ENCODE data around the gene ATAD1.
"Not testable (repeated sequence)": the region's sequence is repeated elsewhere in the genome, so short reads cannot be mapped to it uniquely, and the experiment has no call there.

ATAD1 gene, protein sequence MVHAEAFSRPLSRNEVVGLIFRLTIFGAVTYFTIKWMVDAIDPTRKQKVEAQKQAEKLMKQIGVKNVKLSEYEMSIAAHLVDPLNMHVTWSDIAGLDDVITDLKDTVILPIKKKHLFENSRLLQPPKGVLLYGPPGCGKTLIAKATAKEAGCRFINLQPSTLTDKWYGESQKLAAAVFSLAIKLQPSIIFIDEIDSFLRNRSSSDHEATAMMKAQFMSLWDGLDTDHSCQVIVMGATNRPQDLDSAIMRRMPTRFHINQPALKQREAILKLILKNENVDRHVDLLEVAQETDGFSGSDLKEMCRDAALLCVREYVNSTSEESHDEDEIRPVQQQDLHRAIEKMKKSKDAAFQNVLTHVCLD

GRCh38 chr10:87817609-87818504, at the start of gene ATAD1:
Gene ATAD1, minus strand, starts transcription at chr10:87818226. Its CDS starts 3,627 bp downstream, at chr10:87814599.
- peak; percentile 93 for DNase-seq

DNA sequence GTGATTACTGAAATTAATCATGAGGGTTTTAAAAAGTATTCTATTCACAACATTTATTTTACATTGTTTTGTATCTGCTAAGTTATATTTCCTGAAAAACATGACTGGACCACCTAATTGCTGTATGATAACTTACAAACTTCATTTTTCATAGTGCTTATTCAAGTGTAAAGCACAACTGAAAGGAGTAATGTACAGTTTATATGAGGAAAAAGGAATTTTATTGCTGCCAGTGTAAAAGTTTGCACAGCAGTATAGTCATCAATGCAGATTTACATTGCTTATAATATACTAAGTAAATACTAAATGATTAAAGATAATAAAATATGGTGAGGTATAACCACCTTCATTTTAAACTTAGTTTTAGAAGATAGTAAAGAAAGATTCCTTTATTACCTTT, 49.4 kb upstream of the ATAD1 start:
- DNase-seq = no peak

DNA sequence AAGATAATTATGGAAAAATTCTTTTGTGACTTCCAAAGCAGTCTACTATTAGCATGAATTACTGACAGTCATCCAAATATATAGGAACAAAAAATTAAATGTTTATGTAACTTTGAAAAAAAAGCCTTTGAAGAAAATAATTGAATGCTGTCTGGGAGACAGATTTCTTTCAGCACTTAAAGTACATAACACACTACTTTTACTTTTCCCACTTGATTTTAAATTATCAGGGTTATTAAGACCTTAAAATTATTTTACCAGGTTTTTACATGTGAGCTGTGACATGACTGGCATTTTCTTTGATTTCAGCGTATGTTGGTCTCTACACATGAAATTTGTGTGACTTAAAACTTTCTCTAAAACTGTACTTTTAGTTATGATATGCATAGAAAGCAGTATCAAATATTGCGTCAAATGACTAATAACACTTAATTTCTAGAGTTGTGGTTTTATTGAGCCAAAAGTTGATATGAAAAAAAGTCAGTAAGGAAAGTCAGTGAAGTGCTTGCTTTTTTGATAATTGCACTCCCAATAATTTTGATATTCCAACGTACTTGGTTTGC, 48.5 kb upstream of the ATAD1 start:
- no peak for DNase-seq

- DNase-seq = no peak
Measured at GRCh38 chr10:87865241-87865881, 47.3 kb upstream of the ATAD1 start.

DNA sequence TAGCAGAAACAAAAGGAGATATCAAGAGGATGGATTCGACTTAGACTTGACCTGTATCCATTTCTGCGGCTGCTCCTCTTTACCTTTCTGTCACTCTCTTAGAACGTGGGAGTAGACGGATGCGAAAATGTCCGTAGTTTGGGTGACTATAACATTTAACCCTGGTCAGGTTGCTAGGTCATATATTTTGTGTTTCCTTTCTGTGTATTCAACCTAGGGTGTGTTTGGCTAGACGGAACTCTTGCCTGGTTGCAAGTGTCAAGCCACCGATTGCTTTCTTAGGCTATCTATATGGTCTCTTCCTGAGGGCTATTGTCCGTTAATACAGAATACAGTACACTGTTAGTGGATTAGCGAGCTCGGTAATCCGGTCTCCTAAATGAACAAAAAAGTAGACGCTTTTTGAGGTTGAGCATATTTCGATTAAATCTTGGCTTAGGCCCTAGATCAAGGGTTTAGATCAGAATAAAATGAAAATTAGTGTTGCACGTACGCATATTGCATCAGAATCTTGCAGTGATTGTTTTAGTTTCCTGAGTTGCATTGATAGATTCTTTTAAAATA, 46.6 kb upstream of the ATAD1 start:
- DNase-seq = no peak

DNA sequence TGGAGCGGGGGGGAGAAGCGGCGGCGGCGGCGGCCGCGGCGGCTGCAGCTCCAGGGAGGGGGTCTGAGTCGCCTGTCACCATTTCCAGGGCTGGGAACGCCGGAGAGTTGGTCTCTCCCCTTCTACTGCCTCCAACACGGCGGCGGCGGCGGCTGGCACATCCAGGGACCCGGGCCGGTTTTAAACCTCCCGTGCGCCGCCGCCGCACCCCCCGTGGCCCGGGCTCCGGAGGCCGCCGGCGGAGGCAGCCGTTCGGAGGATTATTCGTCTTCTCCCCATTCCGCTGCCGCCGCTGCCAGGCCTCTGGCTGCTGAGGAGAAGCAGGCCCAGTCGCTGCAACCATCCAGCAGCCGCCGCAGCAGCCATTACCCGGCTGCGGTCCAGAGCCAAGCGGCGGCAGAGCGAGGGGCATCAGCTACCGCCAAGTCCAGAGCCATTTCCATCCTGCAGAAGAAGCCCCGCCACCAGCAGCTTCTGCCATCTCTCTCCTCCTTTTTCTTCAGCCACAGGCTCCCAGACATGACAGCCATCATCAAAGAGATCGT, 46.0 kb upstream of the ATAD1 start:
- DNase-seq = peak; percentile 73

- DNase-seq = peak; percentile 91
Measured at GRCh38 chr10:87863053-87863943, 45.3 kb upstream of the ATAD1 start, which contains the start of the genes KLLN and PTEN. Gene KLLN, minus strand, starts transcription at chr10:87863533. Its CDS starts 1,046 bp downstream, at chr10:87862487. Gene PTEN, plus strand, starts transcription at chr10:87863625. Its CDS starts 845 bp downstream, at chr10:87864470.

DNA sequence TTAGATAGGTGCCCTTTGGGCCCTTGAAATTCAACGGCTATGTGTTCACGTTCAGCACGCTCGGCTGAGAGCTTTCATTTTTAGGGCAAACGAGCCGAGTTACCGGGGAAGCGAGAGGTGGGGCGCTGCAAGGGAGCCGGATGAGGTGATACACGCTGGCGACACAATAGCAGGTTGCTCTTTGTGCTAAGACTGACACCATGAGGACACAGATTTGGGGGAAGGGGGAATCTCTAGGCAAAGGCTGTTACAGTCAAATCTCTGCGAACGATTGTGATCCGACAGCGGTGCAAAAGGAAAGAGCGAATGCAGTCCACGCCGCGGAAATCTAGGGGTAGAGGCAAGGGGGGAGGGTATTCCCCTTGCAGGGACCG, 44.6 kb upstream of the ATAD1 start:
- DNase-seq = no peak

- DNase-seq = peak; percentile 97
Measured at GRCh38 chr10:87861953-87862678, 44.1 kb upstream of the ATAD1 start.

GRCh38 chr10:87861566-87861952, 43.5 kb upstream of the ATAD1 start:
- DNase-seq = no peak

- no peak for DNase-seq
Measured at GRCh38 chr10:87860816-87861403, 42.9 kb upstream of the ATAD1 start.

GRCh38 chr10:87860156-87860795, 42.2 kb upstream of the ATAD1 start:
- DNase-seq = no peak

GRCh38 chr10:87855665-87856064, 37.6 kb upstream of the ATAD1 start:
- DNase-seq = not testable (repeated sequence)

DNA sequence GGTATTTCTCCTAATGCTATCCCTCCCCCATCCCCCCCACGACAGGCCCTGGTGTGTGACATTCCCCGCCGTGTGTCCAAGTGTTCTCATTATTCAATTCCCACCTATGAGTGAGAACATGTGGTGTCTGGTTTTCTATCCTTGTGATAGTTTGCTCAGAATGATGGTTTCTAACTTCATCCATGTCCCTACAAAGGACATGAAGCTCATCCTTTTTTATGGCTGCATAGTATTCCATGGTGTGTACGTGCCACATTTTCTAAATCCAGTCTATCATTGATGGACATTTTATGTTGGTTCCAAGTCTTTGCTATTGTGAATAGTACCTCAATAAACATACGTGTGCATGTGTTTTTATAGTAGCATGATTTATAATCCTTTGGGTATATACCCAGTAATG, 37.2 kb upstream of the ATAD1 start:
- DNase-seq = not testable (repeated sequence)

DNA sequence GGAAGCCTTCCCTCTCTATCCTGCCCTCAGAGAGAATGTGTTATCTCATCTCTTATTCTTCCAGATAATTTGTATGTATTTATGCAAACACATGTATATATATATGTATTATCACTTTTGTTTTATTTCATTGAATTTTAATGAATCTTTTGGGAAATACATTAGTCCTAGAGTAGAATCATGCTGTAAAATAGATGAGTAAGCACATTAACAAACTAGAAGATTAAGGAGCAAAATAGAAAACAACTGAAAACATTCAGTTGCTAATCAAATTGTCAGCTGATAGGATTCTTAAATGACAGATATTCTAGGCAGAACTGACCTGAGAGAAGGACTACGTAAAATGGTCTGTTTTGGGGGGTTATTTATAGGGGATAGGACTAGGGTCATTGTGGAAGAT, 34.1 kb upstream of the ATAD1 start:
- no peak for DNase-seq

- peak; percentile 66 for DNase-seq
Measured at GRCh38 chr10:87850742-87851205, 32.7 kb upstream of the ATAD1 start.

- no peak for DNase-seq
Measured at GRCh38 chr10:87849001-87849400, 31.0 kb upstream of the ATAD1 start.

GRCh38 chr10:87847550-87847949, 29.5 kb upstream of the ATAD1 start:
- no peak for DNase-seq

DNA sequence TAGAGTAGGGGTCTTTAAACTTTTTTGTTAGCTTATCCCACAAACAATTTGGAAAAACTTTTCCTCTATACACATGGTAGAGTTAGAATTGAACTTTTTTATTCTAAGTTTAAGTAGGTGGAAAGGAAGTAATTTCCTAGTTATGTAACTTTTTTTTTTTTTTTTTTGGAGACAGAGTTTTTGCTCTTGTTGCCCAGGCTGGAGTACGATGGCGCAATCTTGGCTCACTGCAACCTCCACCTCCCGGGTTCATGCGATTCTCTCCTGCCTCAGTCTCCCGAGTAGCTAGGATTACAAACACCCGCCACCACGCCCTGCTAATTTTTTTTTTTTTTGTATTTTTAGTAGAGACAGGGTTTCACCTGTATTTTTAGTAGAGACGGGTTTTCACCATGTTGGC, 28.7 kb upstream of the ATAD1 start:
- DNase-seq = not testable (repeated sequence)

Data from activated CD8-positive, alpha-beta memory T cell treated with anti-CD3 and anti-CD28 coated beads for 24 hours (primary cell).